Measurements from ENCODE around the gene HS3ST6.

HS3ST6 gene

DNA sequence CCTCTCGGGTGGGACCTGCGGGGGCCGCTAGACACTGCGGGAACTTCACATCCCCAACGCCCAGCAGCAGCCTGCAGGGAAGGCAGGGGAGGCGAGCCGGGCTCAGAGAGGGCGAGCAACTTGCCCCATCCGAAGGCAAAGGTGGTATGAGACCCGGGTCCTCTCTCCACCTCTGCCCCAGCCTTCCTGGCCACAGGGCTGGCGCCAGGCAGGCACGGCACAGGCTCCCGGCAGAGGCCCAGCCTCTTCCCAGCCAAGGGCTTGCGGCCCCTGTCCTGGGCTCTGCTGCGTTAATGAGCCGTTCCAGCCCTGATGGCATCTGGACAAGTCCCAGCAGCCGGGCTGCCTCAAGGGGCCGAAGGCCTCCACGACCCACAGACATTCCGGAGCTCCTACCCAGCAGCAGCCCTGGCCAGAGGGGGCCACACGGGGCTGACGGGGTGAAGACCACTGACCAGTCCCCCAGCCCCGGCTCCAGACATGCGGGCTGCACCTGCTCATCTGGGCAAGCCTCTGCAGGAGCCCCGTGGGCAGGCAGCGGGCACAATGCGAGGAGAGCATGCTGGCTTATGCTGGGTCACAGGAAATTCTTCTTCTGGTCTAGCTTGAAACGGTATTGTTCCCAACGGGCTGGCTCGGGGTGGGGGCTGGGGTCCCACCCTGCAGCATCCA is 1.2 kb upstream of the HS3ST6 start:
- Histone ChIP-seq H3K4ac (ENCODE audit: low read depth in 1 of 2, low read length in 2 of 2) (no peak overlapping the region), H3K27ac (ENCODE audit: low read length, poor library complexity, severe bottlenecking) (no peak overlapping the region), H3K27me3 (ENCODE audit: control insufficient read depth in 1 of 2, insufficient read depth in 1 of 2, low read length in 2 of 2) (peaks cover 90 to 93% of the 10 kb centered on the region in 2 experiments), H2BK120ac (ENCODE audit: low read depth, low read length) (no peak overlapping the region), H3K79me1 (replicated peaks; ENCODE audit: low read length, poor library complexity, severe bottlenecking) (no peaks in the 10 kb centered on the region), H2AK5ac (ENCODE audit: low read length, severe bottlenecking) (no peak overlapping the region), H3K4me2 (ENCODE audit: low read length, poor library complexity, severe bottlenecking) (no peak overlapping the region), H2BK15ac (ENCODE audit: low read depth, poor library complexity, severe bottlenecking) (no peak overlapping the region), H3K23ac (ENCODE audit: low read length in 2 of 2) (no peak overlapping the region), H4K91ac (ENCODE audit: low read length) (no peak overlapping the region), H3K4me3 (ENCODE audit: insufficient read depth in 1 of 2, low read depth in 1 of 2, low read length in 2 of 2) (no peak overlapping the region), H4K8ac (ENCODE audit: low read length) (no peak overlapping the region), H3K4me1 (ENCODE audit: control insufficient read depth, insufficient read depth, low read depth, low read length) (peaks cover 18% of the 10 kb centered on the region), H3K9me3 (ENCODE audit: control insufficient read depth, low read length) (no peaks in the 10 kb centered on the region), H2BK12ac (ENCODE audit: low read length in 2 of 2) (no peak overlapping the region), H2BK5ac (ENCODE audit: low read depth, low read length, poor library complexity, severe bottlenecking) (no peak overlapping the region), H2AFZ (ENCODE audit: low read depth, low read length) (no peak overlapping the region), H3K18ac (ENCODE audit: low read depth in 1 of 2, low read length in 2 of 2) (no peak overlapping the region), H3K9ac (ENCODE audit: low read length) (no peak overlapping the region), H3K36me3 (ENCODE audit: control insufficient read depth in 1 of 2, insufficient read depth in 2 of 2, low read depth in 1 of 2, low read length in 2 of 2) (no peaks in the 10 kb centered on the region), H3K14ac (ENCODE audit: low read length in 2 of 2) (no peak overlapping the region)
- DNase-seq, result no peak
- 59% methylated on average over 30 of the region's 30 CpGs for WGBS

DNA sequence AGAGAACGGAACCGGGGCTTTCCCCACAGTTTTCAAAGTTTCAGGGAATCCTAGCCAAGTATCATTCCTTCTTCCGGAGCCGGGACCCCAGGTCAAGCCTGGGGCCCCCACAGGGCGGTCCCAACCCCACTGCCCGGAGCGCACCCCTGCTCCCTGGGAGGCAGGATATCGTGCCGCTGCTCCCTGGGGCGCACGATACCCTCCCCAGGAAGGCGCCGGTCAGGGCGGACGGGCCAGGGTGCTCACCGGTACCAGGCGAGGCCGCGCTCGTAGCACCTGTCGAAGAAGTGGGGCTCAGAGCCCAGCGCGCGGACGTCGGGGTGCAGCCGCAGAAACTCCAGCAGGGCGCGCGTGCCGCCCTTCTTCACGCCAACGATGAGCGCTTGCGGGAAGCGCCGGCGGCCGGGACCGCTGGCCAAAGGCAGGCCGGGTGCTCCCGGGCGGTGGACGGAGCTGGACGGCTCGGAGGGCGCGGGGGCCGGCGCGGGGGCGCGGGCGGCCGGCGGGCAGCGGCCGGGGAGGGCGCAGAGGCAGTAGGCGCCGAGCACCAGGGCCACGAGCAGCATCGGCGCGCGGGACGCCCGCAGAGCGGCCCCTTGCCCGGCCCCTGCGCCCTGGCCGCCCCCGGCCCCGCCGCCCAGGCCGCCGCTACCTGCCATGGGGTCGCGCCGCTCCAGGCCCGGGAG is 407 bp downstream of the HS3ST6 start:
- H3K27me3 ChIP-seq (ENCODE audit: control insufficient read depth in 1 of 2, insufficient read depth in 1 of 2, low read length in 2 of 2), result peaks cover 87 to 90% of the 10 kb centered on the region in 2 experiments
- no peak overlapping the region for H2BK12ac ChIP-seq (ENCODE audit: low read length in 2 of 2)
- H2BK120ac ChIP-seq (ENCODE audit: low read depth, low read length), result no peak overlapping the region
- H3K4me2 ChIP-seq (ENCODE audit: low read length, poor library complexity, severe bottlenecking), result no peak overlapping the region
- no peaks in the 10 kb centered on the region for H3K79me1 ChIP-seq (replicated peaks; ENCODE audit: low read length, poor library complexity, severe bottlenecking)
- no peak overlapping the region for H3K18ac ChIP-seq (ENCODE audit: low read depth in 1 of 2, low read length in 2 of 2)
- H3K36me3 ChIP-seq (ENCODE audit: control insufficient read depth in 1 of 2, insufficient read depth in 2 of 2, low read depth in 1 of 2, low read length in 2 of 2), result no peaks in the 10 kb centered on the region
- H3K27ac ChIP-seq (ENCODE audit: low read length, poor library complexity, severe bottlenecking), result no peak overlapping the region
- no peak overlapping the region for H2BK5ac ChIP-seq (ENCODE audit: low read depth, low read length, poor library complexity, severe bottlenecking)
- H3K9ac ChIP-seq (ENCODE audit: low read length), result no peak overlapping the region
- H2AK5ac ChIP-seq (ENCODE audit: low read length, severe bottlenecking), result no peak overlapping the region
- no peak overlapping the region for H2BK15ac ChIP-seq (ENCODE audit: low read depth, poor library complexity, severe bottlenecking)
- no peak overlapping the region for H3K14ac ChIP-seq (ENCODE audit: low read length in 2 of 2)
- H3K4me1 ChIP-seq (ENCODE audit: control insufficient read depth, insufficient read depth, low read depth, low read length), result peaks cover 8% of the 10 kb centered on the region
- H3K4ac ChIP-seq (ENCODE audit: low read depth in 1 of 2, low read length in 2 of 2), result no peak overlapping the region
- WGBS, result 10% methylated on average over 25 of the region's 81 CpGs
- no peak overlapping the region for H3K4me3 ChIP-seq (ENCODE audit: insufficient read depth in 1 of 2, low read depth in 1 of 2, low read length in 2 of 2)
- no peaks in the 10 kb centered on the region for H3K9me3 ChIP-seq (ENCODE audit: control insufficient read depth, low read length)
- H4K91ac ChIP-seq (ENCODE audit: low read length), result no peak overlapping the region
- DNase-seq, result no peak
- no peak overlapping the region for H2AFZ ChIP-seq (ENCODE audit: low read depth, low read length)
- H4K8ac ChIP-seq (ENCODE audit: low read length), result no peak overlapping the region
- H3K23ac ChIP-seq (ENCODE audit: low read length in 2 of 2), result no peak overlapping the region

GRCh38 chr16:1917056-1917664 is 1.1 kb downstream of the HS3ST6 start:
- no peak overlapping the region for H2BK15ac ChIP-seq (ENCODE audit: low read depth, poor library complexity, severe bottlenecking)
- no peaks in the 10 kb centered on the region for H3K9me3 ChIP-seq (ENCODE audit: control insufficient read depth, low read length)
- H3K4me2 ChIP-seq (ENCODE audit: low read length, poor library complexity, severe bottlenecking), result no peak overlapping the region
- peaks cover 81 to 83% of the 10 kb centered on the region in 2 experiments for H3K27me3 ChIP-seq (ENCODE audit: control insufficient read depth in 1 of 2, insufficient read depth in 1 of 2, low read length in 2 of 2)
- no peak overlapping the region for H3K9ac ChIP-seq (ENCODE audit: low read length)
- no peak overlapping the region for H3K4ac ChIP-seq (ENCODE audit: low read depth in 1 of 2, low read length in 2 of 2)
- no peak overlapping the region for H2BK120ac ChIP-seq (ENCODE audit: low read depth, low read length)
- no peak overlapping the region for H2BK5ac ChIP-seq (ENCODE audit: low read depth, low read length, poor library complexity, severe bottlenecking)
- no peak overlapping the region for H3K23ac ChIP-seq (ENCODE audit: low read length in 2 of 2)
- H3K4me3 ChIP-seq (ENCODE audit: insufficient read depth in 1 of 2, low read depth in 1 of 2, low read length in 2 of 2), result no peak overlapping the region
- H3K18ac ChIP-seq (ENCODE audit: low read depth in 1 of 2, low read length in 2 of 2), result no peak overlapping the region
- no peaks in the 10 kb centered on the region for H3K36me3 ChIP-seq (ENCODE audit: control insufficient read depth in 1 of 2, insufficient read depth in 2 of 2, low read depth in 1 of 2, low read length in 2 of 2)
- no peak overlapping the region for H4K8ac ChIP-seq (ENCODE audit: low read length)
- 8% methylated on average over 22 of the region's 22 CpGs for WGBS
- no peak overlapping the region for H2BK12ac ChIP-seq (ENCODE audit: low read length in 2 of 2)
- no peak overlapping the region for H4K91ac ChIP-seq (ENCODE audit: low read length)
- H3K4me1 ChIP-seq (ENCODE audit: control insufficient read depth, insufficient read depth, low read depth, low read length), result peaks cover 8% of the 10 kb centered on the region
- H2AFZ ChIP-seq (ENCODE audit: low read depth, low read length), result no peak overlapping the region
- no peak for DNase-seq
- H3K27ac ChIP-seq (ENCODE audit: low read length, poor library complexity, severe bottlenecking), result no peak overlapping the region
- H3K14ac ChIP-seq (ENCODE audit: low read length in 2 of 2), result no peak overlapping the region
- H2AK5ac ChIP-seq (ENCODE audit: low read length, severe bottlenecking), result no peak overlapping the region
- H3K79me1 ChIP-seq (replicated peaks; ENCODE audit: low read length, poor library complexity, severe bottlenecking), result no peaks in the 10 kb centered on the region

- DNase-seq, result no peak
- Histone ChIP-seq H3K27me3 (ENCODE audit: control insufficient read depth in 1 of 2, insufficient read depth in 1 of 2, low read length in 2 of 2) (peaks cover 76 to 81% of the 10 kb centered on the region in 2 experiments), H2BK120ac (ENCODE audit: low read depth, low read length) (no peak overlapping the region), H4K8ac (ENCODE audit: low read length) (no peak overlapping the region), H3K9ac (ENCODE audit: low read length) (no peak overlapping the region), H3K4me3 (ENCODE audit: insufficient read depth in 1 of 2, low read depth in 1 of 2, low read length in 2 of 2) (no peak overlapping the region), H3K23ac (ENCODE audit: low read length in 2 of 2) (no peak overlapping the region), H2AFZ (ENCODE audit: low read depth, low read length) (no peak overlapping the region), H2BK5ac (ENCODE audit: low read depth, low read length, poor library complexity, severe bottlenecking) (no peak overlapping the region), H2BK15ac (ENCODE audit: low read depth, poor library complexity, severe bottlenecking) (no peak overlapping the region), H3K27ac (ENCODE audit: low read length, poor library complexity, severe bottlenecking) (no peak overlapping the region), H3K4me2 (ENCODE audit: low read length, poor library complexity, severe bottlenecking) (no peak overlapping the region), H3K79me1 (replicated peaks; ENCODE audit: low read length, poor library complexity, severe bottlenecking) (no peaks in the 10 kb centered on the region), H2AK5ac (ENCODE audit: low read length, severe bottlenecking) (no peak overlapping the region), H3K14ac (ENCODE audit: low read length in 2 of 2) (no peak overlapping the region), H3K36me3 (ENCODE audit: control insufficient read depth in 1 of 2, insufficient read depth in 2 of 2, low read depth in 1 of 2, low read length in 2 of 2) (peaks cover 0 to 3% of the 10 kb centered on the region in 2 experiments), H3K18ac (ENCODE audit: low read depth in 1 of 2, low read length in 2 of 2) (no peak overlapping the region), H3K4me1 (ENCODE audit: control insufficient read depth, insufficient read depth, low read depth, low read length) (peaks cover 10% of the 10 kb centered on the region), H3K4ac (ENCODE audit: low read depth in 1 of 2, low read length in 2 of 2) (no peak overlapping the region), H2BK12ac (ENCODE audit: low read length in 2 of 2) (no peak overlapping the region), H3K9me3 (ENCODE audit: control insufficient read depth, low read length) (no peaks in the 10 kb centered on the region), H4K91ac (ENCODE audit: low read length) (no peak overlapping the region)
- WGBS, result 11% methylated on average over 5 of the region's 5 CpGs
These were observed 1.6 kb downstream of the HS3ST6 start for GRCh38 chr16:1916640-1916990.
